Umbilical cord (tissue), 2 donors: ENCODE results near the gene LIPC. TPM values are rescaled to one million over a fixed set of nuclear protein-coding genes. Genes with fewer than 3 reads are reported as not detected.

Experiments
- DNase-seq: peaks from one replicate; pipeline ENCODE4 v3.0.0-alpha.2; 2015; ENCODE audit warnings: low spot score
- total RNA-seq: library from RNA; depleted of rRNA; stranded (reverse); fragments of >200 nt; gene quantifications from one replicate; pipeline ENCODE4 v1.2.3, GENCODE V29; 2014; ENCODE audit warnings: low replicate concordance; ENCODE audit not compliant: insufficient read depth

The LIPC gene
- total RNA-seq, 1 donor from 2014 or later = 2.9 TPM

GRCh38 chr15:58475573-58476524, 44.1 kb downstream of the LIPC start:
- DNase-seq = no peak

GRCh38 chr15:58476525-58477162, 44.9 kb downstream of the LIPC start:
- no peak for DNase-seq

- DNase-seq = no peak
These were observed 45.4 kb downstream of the LIPC start for GRCh38 chr15:58477170-58477569.

DNA sequence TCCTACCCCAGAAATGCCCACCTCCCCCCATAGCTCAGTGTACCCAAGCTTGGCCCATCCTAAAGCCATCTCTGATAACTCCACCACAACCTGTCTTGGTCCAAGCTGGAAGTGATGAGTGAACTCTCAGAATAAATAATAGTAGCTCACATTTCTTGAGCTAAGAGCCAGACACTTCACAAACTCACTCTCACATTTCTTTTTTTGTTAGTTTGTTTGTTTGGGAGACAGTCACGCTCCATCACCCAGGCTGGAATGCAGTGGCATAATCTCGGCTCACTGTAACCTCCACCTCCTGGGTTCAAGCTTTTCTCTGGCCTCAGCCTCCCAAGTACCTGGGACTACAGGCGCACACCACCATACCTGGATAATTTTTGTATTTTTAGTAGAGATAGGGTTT, 46.2 kb downstream of the LIPC start:
- no peak for DNase-seq

GRCh38 chr15:58478579-58478978, 46.8 kb downstream of the LIPC start:
- no peak for DNase-seq

DNA sequence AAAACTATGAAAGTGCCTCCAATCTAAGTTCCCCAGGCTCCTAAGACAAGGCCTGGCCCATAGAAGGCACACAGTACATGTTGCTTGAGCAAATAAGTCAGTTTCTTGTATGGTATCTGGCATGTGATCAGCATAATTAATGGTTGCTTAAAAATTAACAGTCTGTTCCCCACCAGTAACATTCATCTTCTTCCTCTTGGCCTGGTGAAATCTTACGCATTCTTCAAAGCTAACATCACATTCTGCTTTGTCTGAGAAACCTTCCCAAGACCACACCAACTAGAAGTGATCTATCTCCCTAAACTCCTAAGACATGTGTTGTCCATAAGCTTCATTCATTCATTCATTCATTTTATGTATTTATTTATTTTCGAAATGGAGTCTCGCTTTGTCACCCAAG, 48.1 kb downstream of the LIPC start:
- no peak for DNase-seq

DNA sequence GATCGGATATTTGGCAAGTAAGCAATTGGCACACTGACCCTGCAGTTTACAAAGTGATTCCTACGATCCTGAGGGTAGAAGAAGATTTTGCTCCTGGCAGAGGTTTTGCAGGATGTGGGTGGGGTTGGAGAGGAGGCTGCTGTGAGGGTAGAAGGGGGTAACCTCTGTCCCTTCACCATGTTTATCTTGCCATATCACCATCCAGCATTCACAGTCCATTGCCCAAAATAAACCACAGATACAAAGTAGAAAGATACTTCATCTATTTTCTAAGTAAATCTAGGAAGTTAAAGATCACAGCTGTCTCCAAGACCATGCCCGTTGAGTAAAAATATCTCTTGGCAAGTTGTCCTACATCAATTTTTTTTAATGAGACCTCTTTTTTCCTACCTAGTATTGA, 51.6 kb downstream of the LIPC start:
- no peak for DNase-seq

- no peak for DNase-seq
These were observed 53.2 kb downstream of the LIPC start for GRCh38 chr15:58484791-58485600.

- DNase-seq = no peak
These were observed 54.3 kb downstream of the LIPC start for GRCh38 chr15:58486062-58486461.

GRCh38 chr15:58486564-58486963, 54.8 kb downstream of the LIPC start:
- no peak for DNase-seq

DNA sequence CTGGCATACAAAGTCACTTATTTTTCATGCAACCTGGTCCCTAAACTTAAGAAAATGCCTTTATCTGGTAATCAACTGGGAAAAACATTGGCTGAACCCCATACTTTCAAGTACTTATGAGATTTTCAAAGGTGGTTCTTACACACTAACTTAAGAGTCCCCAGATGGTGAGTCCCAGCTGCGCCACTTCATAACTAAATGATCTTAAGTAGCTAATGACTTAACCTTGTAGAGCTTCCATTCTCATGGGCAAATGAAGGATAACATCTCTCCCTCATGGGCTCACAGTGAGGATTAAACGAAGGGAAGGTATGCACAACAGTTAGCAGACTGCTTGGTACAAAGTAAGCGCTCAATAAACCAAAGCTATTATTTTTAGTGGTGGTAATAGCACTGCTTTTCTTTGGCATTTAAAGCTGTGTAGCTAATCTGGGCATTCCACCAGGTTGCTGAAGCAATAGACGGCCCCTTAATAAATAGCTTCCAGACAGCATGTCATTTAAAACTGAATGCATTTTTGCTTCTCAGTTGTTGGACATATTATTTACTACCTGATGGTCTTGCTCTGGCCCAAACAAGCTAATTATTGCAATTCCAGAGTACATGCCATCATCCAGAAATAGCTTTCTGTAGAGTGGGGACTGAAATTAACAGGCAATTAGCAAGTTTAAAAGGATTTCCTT, 55.4 kb downstream of the LIPC start:
- no peak for DNase-seq

DNA sequence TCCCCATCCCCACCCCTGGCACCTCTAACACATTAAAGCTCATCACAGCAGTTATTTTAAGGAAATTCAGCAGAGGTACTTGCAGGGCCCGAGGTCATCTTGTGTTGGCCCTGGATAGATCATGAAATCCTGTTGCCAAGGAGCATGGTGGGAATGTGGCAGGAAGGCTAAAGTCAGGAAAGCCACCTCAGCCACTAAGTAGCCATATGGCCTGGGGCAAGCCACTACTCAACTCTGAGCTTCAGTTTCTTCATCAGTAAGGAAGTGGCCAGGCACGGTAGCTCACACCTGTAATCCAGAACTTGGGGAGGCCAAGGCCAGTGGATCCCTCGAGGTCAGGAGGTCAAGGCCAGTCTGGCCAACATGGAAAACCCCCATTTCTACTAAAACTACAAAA, 55.9 kb downstream of the LIPC start:
- DNase-seq = no peak

- no peak for DNase-seq
These were observed 57.7 kb downstream of the LIPC start for GRCh38 chr15:58489289-58490085.

DNA sequence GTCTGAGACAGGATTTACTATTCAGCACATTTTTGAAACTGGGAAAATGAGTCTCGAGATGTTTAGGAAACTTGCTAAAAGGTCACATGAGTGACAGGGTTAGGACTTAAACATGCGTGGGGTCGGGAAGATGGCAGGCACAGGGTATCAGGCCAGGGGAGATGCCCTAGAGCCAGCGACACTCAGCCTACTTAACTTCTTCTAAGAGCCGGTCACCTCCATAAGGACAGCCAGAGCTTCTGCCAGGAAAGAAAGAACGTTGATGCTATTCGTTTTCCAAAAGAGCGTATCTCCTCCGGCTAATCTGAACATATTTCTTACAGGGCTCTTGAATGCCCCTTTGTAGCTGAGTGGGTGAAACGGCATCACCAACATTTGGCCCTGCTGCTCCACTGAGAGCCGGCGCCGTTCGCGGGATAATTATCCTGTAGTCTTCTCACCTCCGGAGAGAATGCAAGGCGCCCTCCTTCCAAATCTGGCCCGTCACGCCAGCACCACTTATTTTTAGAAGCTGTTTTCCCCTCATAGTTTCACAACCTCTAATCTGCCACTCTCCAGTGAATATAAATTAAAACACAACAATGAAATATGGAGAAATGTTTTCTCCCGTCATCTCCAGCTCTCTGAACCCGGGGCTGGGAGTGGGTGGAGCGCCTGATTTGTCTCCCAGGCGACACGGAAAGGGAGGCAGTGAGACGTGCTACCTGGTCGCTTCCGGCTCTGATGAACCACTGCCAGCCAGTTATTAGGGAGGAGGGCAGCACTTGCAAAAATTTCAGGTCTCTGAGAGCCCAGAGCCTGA, 58.5 kb downstream of the LIPC start:
- no peak for DNase-seq

- DNase-seq = no peak
These were observed 59.2 kb downstream of the LIPC start for GRCh38 chr15:58490888-58491473.

GRCh38 chr15:58491499-58492202, 59.9 kb downstream of the LIPC start:
- no peak for DNase-seq

DNA sequence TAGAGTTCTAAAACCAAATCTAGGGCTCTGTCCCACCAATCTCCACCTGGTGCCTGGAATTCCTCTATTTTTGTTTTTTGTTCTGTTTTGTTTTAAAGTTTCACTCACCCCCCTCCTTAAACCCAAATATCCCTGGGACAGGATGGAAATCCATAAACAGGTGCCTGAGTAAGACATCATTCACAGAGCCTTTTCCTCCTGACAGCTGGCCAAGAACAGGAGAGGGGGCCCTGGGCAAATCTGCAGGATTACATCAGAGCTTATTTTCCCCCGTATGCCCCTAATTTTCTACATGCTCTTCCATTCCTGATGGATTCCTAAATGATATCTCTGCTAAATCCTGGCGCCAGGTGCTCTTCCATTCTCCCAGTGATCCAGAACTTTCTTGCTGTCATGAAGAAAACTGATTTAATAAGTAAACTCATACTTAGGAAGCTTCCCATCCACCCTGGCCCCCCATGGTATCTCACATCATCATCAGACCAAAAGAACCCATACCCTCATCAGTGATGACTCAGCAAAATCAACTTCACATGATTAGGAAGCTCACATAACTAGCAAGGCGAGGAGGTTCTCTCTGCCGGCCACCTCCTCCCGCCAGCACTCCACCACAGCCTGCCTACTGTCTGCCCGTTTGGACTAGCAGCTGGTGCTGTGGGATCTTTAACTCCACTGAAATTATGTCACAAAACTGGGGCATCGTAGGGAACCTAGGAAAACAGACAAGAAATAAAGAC, 61.0 kb downstream of the LIPC start:
- DNase-seq = no peak

DNA sequence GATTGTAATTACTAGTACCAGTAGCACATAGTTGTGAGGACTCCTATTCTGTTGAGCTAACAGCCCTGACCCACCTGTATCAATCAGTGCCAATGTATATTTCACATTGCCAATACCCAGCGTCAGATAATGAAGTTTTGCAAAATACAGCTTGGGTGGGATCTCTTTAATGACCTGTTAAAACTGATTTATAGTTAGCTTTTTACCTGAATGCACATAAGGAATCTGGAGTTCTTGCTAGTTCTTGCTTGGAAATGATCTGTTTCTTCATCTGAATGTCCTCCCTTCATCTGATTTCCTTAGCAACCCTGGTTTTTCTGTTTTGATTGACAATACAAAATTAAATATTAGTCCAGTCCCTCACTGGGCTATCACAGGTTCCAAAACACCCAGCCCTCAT, 62.8 kb downstream of the LIPC start:
- no peak for DNase-seq
